Measurements from ENCODE around the gene EXOC4.

EXOC4 gene

GRCh38 chr7:134108802-134109201, 855.9 kb downstream of the EXOC4 start:
- H3K4me3 ChIP-seq (ENCODE audit: low read depth in 1 of 2, low read length in 2 of 2): no peak overlapping the region
- H3K36me3 ChIP-seq (ENCODE audit: insufficient read depth, low read length): no peaks in the 10 kb centered on the region
- no peaks in the 10 kb centered on the region for H3K27me3 ChIP-seq (ENCODE audit: control insufficient read depth in 1 of 2, insufficient read depth in 2 of 2, low read length in 2 of 2)
- no peaks in the 10 kb centered on the region for H3K4me1 ChIP-seq (ENCODE audit: insufficient read depth, low read length)
- no peaks in the 10 kb centered on the region for H3K9me3 ChIP-seq (ENCODE audit: low read length)
- no peak overlapping the region for H3K27ac ChIP-seq (ENCODE audit: low read depth, low read length)
- no peak overlapping the region for H3K9ac ChIP-seq (ENCODE audit: low read length)

GRCh38 chr7:134113655-134114054, 860.8 kb downstream of the EXOC4 start:
- Histone ChIP-seq H3K27ac (ENCODE audit: low read depth, low read length) (no peak overlapping the region), H3K4me1 (ENCODE audit: insufficient read depth, low read length) (no peaks in the 10 kb centered on the region), H3K9me3 (ENCODE audit: low read length) (no peaks in the 10 kb centered on the region), H3K4me3 (ENCODE audit: low read depth in 1 of 2, low read length in 2 of 2) (no peak overlapping the region), H3K27me3 (ENCODE audit: control insufficient read depth in 1 of 2, insufficient read depth in 2 of 2, low read length in 2 of 2) (no peaks in the 10 kb centered on the region), H3K36me3 (ENCODE audit: insufficient read depth, low read length) (no peaks in the 10 kb centered on the region), H3K9ac (ENCODE audit: low read length) (no peak overlapping the region)

- Histone ChIP-seq H3K9me3 (ENCODE audit: low read length) (no peaks in the 10 kb centered on the region), H3K27ac (ENCODE audit: low read depth, low read length) (no peak overlapping the region), H3K9ac (ENCODE audit: low read length) (no peak overlapping the region), H3K27me3 (ENCODE audit: control insufficient read depth in 1 of 2, insufficient read depth in 2 of 2, low read length in 2 of 2) (no peaks in the 10 kb centered on the region), H3K4me1 (ENCODE audit: insufficient read depth, low read length) (no peaks in the 10 kb centered on the region), H3K4me3 (ENCODE audit: low read depth in 1 of 2, low read length in 2 of 2) (no peak overlapping the region), H3K36me3 (ENCODE audit: insufficient read depth, low read length) (no peaks in the 10 kb centered on the region)
These were observed 862.1 kb downstream of the EXOC4 start for GRCh38 chr7:134114992-134115391.

Measured in muscle layer of colon (tissue), 2 donors.